CD4-positive, alpha-beta T cell treated with Interferon gamma for 1 hour (primary cell): ENCODE results near the gene NUMA1.

Experiments used
- DNase-seq: peaks from one replicate; pipeline ENCODE4 v3.0.0-alpha.2; 2020

The NUMA1 gene

GRCh38 chr11:72061739-72062396 lies 18.5 kb downstream of the NUMA1 start:
- DNase-seq, result no peak

DNA sequence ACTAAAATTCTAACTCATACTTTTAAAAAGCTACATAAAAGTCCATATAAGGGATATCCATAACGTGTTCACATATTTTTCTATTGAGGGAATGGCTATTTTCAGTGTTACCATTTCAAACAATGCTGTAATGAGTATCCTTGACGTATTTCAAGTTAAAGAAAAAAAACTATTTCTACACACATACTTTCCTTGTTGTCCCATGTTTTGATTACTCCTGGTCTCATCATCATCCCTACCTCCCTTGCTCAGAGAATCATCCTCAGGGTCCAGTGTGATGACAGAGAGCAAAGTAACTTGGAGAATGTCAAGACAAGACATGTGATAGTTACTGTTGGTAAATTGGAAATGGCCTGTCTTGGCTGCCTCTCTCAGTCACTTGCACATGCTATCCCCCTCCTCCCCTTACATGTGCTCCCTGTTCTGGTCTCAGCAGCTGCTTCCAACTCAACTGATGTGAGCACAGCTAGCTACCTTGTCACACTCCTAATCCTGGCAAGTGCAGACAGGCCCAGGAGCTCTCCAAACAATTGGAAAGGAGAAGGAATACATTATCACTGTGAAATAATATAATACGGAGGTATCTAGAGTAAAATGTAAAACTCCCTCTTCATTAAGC lies 21.8 kb downstream of the NUMA1 start:
- DNase-seq, result no peak

- no peak for DNase-seq
These were observed 31.4 kb downstream of the NUMA1 start for GRCh38 chr11:72048766-72049460.

GRCh38 chr11:72045849-72046248 lies 34.5 kb downstream of the NUMA1 start:
- no peak for DNase-seq

- no peak for DNase-seq
These were observed 38.1 kb downstream of the NUMA1 start for GRCh38 chr11:72042064-72042745.

DNA sequence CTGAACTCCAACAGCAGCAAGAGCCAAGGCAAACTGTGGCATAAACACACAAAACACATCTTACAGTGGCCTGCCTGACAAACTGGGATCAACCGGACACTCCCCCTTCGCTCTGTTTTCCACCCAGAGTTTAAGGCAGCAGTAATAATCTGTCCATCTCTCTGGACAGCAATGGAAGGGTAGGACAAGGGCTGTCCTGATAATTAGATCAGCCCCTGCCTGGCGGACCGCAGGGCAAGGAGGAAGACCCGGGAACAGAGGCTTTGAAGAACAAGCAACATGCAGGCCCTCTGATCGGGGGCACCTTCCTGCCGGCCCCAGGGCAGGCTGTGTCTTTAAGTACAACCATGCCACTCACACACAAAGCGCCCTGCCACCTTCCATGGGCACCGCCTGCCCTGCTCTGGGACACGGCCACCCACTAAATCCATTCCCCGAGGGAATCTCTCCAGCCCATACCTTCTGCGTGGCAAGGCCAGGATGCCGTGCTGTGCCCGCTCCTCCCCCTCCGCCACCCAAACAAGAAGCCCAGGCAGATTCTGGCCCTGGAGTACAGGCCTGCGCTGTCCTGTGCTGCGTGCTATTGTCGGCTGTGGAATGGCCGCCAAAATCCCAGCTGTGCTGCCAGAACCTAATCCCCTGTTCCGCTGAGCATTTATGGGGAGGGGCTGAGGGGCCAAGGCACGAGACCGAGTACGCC lies 38.8 kb downstream of the NUMA1 start:
- DNase-seq, result peak; percentile 32

GRCh38 chr11:72040491-72041363 lies 39.6 kb downstream of the NUMA1 start:
- peak; percentile 78 for DNase-seq

DNA sequence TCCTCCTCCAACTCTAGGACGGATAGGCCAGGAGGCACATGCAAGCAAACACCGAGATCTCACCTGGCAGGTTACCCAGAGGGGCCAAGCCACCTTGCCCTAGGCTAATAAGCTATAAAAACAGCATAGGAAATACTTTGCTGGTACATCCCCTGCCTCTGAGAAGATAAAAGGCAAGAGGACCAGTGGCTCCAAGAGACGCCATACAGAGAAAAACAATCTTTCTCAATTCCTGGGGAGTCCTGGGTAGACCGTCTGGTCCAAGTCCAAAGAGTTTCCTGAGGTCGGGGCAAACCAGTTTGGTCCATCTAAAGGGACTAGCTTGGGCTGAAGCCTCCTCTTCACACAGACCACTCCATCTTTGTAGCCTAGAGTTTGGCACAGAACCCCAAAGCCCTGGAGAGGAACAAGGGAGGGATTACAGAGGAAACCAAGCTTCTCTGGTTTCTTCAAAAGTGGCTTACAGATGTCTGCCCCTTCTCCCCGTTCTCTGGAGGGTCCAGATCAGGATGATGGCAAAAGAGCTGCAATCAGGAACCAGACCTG lies 40.4 kb downstream of the NUMA1 start:
- no peak for DNase-seq

- no peak for DNase-seq
These were observed 41.1 kb downstream of the NUMA1 start for GRCh38 chr11:72039031-72039855.

DNA sequence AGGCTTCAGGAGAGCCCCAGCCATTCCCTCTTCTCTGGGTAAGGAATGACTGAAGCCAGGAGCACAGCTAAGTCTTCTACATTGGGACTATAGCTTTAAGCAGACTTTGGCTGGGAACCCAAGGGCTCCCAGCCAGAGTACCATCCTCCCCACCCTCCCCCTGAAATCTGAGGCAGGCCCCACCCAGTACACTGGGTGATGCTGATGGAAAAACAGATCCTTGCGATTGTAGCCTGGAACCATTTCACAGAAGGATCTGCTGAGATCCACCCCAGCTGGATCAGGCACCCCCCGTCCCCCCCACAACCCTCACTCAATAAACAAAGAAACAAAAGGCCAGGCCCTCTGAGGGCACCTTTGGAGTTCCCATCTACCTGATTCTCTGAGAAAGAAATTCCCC lies 41.9 kb downstream of the NUMA1 start:
- DNase-seq, result no peak

GRCh38 chr11:72037554-72038311 lies 42.6 kb downstream of the NUMA1 start:
- no peak for DNase-seq

DNA sequence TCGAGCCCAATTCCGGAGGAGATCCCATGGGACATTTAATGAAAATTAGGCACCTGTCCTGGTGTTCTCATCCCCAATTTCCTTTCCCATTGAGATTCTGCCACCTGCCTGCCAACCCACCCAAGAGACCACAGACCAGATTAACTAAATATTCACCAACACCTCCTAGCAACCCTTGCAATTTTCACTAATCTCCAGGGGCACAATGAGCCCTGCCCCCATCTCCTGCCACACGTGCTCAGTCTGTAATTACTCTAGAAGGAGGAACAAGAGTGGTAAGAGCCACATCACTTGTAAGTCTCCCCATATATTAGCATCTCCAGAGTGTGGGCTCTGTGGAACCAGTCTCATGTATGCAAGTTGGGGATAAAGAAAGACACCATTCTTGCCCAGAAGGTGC lies 43.7 kb downstream of the NUMA1 start:
- no peak for DNase-seq

GRCh38 chr11:72030472-72031045 lies 49.8 kb downstream of the NUMA1 start:
- no peak for DNase-seq

DNA sequence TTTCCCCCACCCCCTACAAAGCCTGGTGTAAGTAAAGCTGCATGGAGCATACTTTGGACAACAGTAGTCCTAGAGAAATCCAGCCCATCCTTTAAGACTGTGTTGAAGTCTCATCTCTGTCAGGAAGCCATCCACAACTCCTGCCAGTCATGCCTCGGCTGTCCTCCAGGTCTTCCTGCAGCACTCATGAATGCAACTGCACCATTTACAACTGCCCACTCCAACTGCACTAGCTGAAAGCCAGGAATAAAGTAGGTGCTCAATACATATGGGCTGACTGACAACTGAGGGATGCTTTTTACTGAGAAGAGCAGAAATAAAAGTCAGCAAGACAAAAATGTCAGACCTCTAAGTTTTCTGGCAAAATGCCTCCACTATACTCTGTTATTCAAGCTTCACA lies 54.3 kb downstream of the NUMA1 start:
- no peak for DNase-seq

- no peak for DNase-seq
These were observed 56.1 kb downstream of the NUMA1 start for GRCh38 chr11:72024069-72024754.

DNA sequence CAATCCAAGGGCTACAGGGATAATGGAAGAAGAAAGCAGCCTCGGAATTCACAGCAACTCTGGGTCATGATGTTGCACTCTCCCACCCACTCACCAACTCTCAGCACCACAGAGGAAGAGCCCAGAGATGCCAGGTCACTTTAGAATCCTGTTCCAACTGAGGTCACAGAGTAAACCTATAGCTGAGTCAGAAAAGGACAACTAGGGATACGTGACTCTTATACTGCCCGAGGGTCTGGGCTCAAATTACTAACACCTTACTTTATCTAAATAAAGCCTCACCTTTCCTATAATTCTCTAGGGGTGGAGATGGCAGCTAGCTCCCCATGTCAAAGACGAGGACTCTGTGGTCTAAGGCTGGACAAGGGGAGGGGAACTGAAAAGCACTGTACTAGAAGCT lies 57.0 kb downstream of the NUMA1 start:
- no peak for DNase-seq

DNA sequence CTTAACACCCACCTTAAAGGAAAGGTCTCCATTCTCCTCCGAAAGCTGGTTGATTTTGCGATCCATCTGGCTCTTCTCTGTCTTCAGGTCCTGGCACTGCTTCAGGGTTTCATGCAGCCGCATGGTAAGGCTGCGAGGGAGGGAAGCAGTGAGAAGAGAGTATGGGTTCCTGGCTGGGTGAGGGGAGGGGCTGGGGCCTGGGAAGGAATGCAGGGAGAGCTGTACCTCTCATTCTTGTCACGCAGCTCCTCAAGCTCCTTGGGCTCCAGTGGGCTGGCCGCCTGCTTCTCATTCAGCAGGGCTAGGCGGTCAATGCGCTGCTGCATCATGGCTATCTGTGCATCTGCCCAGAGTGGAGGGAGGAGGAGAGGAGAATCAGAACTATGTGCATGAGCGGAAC lies 62.2 kb downstream of the NUMA1 start:
- no peak for DNase-seq

DNA sequence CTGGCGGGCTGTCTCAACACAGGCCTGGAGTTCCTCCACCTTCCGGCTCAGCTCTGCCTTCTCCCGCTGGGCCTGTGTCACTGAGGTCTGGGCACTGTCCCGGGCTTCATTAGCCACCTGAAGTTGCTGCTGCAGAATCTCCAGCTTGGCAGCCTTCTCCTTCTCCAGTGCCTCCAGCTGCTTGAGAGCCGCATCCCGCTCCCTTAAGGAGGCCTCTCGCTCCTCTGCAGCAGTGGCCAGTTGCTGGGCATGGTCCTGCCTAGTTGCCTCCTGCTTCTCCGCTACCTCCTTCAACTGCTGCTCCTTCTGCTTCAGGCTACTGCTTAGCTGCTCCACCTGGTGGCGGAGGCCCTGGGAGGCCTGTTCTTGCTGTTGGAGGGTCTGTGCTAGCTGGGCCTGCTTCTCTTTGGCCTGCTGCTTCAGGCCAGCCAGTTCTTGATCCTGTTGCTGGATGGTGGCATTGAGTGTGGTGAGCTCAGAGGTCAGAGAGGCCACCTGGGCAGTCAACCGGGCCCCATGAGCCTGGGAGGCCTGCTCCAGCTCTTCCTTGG lies 64.8 kb downstream of the NUMA1 start:
- no peak for DNase-seq
